GM21360 (cell line): ENCODE measurements around the gene PARP3.
"Not testable (repeated sequence)": the region's sequence is repeated elsewhere in the genome, so short reads cannot be mapped to it uniquely, and the experiment has no call there.

ENCODE experiments used
- ATAC-seq: cut with Tn5 transposase; IDR thresholded peaks from one replicate; pipeline ENCODE4 v1.9.1; 2021; ENCODE audit warnings: mild to moderate bottlenecking, moderate library complexity; ENCODE audit not compliant: unreplicated experiment

Gene PARP3

DNA sequence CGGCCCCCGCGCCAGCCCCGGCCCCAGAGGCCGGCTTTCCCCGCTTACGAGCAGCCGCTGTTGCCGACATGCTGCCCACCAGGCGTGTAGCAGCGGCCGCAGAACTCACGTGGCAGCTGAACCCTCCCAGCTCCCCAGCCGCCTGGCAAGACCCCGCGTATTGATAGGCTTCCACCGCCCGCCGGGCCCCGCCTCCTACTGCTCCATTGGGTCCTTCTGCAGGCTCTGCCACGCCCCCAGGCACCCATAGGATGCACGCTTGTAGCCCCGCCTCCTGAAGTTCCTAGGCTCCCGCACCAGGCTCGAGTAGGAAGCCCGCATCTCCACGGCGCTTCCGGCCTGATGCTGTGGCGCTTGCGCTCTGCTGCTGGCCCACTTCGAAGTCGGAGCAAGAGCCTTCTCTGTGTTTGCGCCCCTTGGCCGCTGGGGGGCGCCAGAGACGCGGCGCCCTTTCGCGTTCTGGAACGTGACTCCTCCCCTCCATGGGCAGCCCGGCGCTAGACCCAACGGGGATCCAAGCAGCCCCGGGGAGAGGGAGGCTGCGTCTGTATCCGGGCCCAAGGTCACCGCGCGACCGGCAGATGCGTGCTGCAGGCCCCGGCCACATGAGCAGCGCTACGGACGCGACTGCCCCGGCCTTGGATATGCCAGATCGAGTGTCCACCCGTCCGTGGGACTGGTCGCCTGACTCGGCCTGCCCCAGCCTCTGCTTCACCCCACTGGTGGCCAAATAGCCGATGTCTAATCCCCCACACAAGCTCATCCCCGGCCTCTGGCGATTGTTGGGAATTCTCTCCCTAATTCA is at the start of gene PARP3, which contains the start of gene RRP9:
TSS of gene PARP3 (plus strand) at position 566 of the 805 bp plus-strand sequence. CDS start 993 bp downstream, outside the sequence.
TSS of gene RRP9 (minus strand) at position 107 of the 805 bp plus-strand sequence. CDS start at position 70, 37 bp downstream.
- peak; percentile 88 for ATAC-seq

DNA sequence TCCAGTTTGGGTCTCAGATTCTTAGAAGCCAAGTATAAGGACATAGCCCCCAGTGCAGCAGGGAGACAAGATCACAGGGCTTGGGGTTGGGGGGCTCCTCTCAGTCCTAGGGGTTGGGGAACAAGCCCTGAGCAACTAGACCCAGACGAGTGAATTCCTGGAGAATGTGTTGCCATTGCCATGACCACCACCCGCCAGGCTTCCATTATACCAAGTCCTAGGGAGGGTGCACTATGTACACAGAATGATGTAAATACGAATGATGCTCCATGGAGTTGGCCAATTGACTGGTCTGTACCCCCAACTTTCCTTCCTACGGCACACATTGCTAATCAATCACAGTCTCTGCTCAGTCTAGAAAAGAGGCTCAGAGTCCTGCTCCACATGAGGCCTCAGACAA is 47.8 kb upstream of the PARP3 start:
- ATAC-seq: no peak

DNA sequence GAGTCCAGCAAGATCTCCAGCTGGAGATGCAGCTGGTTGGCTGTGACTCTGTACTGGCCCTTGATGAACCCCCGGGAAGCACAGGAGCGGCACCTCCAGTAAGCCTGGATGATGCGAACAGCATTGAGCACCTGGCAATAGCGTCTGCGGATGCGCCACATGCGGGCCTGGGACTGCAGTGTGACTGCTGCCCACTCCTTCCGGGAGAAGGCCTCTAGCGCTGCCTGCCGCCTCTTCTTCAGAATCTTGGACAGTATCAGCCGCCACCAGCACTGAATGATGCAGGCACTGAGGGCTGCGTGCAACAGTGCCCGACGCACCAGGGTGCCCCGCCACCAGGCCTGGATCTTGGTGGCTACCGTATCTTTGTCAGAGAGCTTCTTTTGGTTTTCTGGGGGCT is 47.2 kb upstream of the PARP3 start:
- ATAC-seq: no peak

DNA sequence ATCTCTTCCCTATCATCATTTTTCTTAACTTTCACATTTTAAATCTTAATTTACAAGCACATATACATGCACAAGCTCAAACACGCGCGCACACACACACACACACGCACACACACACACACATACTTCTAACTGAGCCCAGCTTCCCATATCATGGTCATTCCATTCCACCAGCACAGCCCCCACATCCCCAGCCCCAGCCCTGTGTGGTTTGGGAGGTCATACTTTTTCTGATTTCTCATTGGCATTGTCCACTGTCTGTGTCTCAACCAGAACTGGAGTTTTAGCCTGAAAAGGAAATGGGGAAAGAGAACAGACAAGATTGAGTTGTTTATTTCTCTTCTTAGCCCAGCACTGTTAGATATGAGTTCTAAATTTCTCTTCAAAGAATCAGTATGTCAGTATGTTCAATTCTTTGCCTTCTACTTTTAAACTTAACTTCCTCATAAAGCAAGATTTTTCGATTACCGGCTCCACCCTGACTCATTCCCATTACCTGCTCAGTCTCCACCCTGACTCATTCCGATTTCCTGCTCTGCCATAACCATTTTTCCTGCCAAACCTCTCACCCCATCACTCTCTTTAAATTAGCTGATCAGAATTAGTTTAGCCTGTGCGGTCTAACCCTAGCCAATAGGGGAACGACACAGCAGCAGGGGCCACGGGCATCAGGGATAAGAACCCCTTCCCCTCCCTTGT is 45.4 kb upstream of the PARP3 start:
- no peak for ATAC-seq

DNA sequence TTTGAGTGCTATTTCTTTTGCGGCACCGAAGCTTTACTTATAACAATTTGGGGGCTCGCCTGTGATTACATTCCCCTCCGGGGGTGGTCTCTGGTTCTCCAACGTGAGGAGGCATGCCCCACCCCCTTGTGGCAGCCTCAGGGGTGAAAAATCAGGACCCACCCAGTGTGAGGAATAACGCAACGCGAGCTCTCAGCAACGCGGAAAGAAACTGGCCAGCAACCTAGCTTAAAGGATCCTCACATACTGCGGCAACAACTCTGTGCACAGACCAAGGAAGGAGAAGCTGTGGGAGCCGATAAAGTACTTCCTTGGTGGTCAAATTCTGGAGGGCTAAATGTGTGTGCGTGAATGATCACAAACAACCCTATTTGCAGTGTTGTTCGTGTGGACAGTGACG is 44.8 kb upstream of the PARP3 start:
- no peak for ATAC-seq

DNA sequence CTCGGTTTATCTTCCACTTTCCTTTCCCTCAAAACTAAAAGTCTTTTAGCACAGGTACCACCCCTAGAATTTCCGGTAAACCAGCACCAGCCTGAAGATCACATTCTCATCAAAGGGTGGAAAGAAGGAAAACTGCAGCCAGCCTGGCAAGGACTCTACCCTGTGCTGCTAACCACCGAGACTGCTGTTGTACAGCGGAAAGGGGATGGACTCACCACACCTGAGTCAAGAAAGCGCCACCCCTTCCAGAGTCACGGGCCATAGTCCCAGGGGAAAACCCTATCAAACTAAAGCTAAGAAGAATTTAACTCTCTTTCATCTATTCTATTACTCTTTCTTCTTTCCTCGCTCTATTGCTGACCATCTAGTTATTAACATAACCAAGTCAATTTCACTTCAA is 42.1 kb upstream of the PARP3 start:
- ATAC-seq: not testable (repeated sequence)

DNA sequence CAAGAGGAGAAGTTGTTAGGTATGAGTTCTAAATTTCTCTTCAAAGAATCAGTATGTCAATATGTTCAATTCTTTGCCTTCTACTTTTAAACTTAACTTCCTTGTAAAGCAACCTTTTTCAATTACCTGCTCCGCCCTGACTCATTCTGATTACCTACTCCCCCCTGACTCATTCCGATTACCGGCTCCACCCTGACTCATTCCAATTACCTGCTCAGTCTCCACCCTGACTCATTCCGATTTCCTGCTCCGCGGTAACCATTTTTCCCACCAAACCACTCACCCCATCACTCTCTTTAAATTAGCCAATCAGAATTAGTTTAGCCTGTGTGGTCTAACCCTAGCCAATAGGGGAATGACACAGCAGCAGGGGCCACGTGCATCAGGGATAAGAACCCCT is 39.8 kb upstream of the PARP3 start:
- not testable (repeated sequence) for ATAC-seq

DNA sequence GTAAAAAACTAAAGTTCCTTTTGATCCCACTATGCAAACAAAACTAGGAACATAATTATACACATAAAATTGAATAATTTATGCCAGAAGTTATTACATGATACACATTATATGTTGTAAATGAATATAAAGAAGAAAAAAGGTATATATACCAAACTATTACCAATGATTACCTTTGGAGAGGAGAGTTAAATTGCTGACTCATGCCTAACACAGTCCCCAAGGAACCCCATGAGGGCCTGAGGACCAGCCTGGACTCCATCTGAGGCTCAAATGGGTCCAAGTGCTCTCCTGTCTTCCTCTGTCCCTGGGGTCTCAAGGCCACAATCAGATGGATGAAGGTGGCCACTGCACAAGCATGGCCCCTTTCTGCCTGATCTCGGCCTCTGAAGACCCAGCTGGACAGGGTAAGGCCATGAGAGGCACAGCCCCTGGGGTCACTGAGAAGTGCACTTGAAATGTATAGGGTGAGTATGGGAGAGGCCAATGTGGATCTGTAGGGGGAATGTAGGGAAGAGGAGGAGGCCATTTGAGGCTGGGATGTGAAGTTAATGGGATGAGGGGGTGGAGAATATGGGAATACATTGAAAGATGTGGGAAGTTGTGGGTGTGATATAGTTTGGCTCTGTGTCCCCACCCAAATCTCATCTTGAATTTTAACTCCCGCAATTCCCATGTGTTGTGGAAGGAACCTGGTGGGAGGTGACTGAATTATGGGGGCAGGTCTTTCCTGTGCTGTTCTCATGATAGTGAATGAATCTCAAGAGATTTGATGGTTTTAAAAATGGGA is 37.9 kb upstream of the PARP3 start:
- no peak for ATAC-seq

DNA sequence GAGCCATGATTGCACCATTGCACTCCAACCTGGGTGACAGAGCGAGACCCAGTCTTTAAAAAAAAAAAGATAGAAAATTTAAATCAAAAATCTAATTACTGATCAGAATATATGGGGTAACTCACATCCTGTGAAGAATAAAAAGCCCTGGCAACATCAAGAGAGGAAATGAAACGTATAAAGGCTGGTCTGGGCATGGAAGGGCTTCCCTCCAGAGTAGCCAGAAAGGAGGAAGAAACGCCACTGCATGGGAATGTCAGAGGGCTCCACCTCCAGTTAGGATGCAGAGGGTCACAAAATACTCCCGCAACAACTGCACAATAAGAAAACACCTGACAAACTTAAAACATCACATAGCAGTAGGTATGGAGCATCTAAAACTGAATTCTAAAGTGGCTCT is 34.1 kb upstream of the PARP3 start:
- no peak for ATAC-seq

DNA sequence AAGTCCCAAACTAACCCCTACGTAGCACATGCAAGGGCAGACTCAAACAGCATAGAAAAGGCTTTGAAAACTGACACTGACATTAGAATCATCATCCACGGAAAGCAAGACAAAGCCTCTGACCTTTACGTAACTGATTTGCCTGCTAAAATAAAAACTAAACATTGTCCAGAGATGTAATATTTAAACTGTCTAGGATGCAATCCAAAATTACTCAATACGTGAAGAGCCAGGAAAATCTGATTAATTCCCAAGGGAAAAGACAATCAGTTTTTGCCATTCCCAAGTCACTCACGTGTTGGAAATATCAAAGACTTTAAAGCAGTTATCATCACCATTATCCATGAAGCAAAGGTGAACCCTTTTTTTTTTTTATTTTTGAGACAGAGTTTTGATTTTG is 25.7 kb upstream of the PARP3 start:
- no peak for ATAC-seq

DNA sequence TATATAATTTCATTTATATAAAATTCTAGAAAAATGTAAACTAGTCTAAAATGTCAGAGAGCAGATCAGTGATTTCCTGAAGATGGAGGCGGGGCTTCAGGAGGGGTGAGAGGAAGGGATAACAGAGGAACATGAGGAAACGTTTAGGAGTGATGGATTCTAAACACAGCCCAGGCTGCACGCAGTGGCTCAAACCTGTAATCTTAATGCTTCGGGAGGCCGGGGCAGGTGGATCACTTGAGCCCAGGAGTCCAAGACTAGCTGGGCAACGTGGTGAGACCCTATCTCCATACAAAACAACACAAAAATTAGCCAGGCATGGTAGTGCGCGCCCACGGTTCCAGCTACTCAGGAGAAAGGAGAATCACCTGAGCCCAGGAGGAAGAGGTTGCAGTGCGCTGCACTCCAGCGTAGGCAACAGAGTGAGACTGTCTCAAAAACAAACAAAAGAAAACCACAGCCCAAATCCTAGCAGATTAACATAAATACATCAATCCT is 21.0 kb upstream of the PARP3 start:
- no peak for ATAC-seq

DNA sequence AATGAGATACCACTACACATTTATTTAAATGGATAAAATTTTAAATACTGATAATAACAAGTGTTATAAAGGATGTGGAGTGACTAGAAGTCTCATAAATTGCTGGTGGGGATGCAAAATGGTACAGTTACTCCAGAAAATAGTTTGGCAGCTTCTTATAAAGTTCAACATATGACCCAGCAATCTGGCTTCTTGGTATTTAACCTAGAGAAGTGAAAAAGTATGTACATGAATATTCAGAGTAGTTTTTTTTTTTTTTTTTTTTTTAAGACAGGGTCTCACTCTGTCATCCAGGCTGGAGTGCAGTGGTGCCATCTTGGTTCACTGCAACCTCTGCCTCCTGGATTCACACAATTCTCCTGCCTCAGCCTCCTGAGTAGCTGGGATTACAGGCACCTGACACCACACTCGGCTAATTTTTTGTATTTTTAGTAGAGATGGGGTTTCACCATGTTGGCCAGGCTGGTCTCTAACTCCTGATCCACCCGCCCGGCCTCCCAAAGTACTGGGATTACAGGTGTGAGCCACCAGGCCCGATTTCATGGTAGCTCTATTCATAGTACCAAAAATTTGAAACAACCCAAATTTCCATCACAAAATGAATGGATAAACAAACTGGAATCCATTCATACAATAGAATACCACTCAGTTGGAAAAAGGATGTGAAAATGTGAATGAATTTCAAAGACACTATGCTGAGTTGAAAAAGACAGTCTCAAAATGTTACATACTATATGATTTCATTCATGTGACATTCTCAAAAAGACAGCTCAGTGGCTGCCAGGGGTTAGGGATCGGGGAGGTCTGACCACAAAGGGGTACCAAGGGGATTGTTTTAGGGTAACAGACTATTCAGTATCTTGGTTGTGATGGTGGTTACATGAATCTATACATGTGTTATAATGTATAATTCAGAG is 14.8 kb upstream of the PARP3 start:
- no peak for ATAC-seq

DNA sequence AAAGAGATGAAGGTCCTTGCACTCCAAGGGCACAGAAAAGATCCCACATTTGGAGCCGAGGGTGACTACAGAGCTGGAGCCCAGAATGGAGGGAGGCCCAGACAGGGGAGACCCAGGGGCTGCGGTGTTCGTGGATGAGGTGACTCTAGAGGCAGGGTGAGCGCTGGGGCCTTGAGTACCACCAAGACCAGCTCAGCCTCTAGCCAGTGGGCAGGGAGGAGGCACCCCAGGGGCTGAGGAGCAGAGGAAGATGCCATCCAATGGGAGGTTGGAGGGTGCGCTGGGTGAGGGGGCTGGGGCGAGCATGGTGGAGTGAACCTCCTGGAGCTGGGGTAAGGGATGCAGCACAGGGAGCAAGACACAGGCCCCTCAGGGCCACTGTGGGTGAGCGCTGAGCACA is 13.7 kb upstream of the PARP3 start:
- no peak for ATAC-seq

DNA sequence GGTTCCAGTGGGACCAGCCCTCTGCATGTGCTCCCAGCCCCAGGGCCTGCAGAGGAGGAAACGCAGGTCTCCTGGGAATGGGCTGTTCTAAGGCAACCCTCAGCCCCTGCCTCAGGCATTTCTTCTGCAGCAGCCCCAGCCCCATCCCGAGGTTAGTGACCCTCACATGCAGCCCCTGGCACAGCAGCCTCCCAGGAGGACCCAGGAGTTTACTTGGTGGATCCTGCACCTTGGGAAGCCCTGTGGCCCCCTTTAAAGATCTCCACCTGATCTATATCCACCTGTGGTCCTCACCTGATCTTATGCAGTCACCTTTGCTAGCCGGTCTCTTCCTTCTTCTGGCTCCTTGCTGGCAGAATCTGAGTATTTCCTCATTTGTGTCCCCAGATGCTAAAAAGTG is 13.2 kb upstream of the PARP3 start:
- not testable (repeated sequence) for ATAC-seq

DNA sequence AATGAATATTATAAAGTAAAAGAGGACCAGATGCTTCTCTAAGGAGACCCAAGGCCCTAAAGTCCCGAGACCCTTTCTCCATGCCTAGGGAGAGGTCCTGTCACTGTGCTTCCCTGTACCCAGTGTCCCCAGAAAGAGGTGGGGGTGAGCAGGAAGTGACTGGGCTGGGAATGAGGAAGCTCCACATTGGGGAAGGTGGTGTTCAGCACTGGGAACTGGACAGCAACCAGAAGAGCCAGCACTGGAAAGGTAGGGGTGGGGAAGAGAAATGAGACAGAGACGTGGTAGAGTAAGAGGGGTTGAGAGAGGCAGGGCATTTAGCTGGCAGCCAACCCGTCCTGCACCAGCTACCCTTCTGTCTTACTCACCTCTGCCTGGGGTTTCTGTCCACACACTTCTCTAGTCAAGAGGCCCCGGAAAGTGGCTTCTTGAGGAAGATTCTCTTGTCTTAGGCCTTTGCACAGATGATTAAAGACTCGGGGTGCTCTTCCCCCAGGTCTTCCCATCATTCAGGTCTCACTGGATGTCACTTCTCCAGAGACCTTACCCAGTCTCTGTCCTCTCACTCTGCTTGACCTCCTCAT is 12.7 kb upstream of the PARP3 start:
- ATAC-seq: no peak

DNA sequence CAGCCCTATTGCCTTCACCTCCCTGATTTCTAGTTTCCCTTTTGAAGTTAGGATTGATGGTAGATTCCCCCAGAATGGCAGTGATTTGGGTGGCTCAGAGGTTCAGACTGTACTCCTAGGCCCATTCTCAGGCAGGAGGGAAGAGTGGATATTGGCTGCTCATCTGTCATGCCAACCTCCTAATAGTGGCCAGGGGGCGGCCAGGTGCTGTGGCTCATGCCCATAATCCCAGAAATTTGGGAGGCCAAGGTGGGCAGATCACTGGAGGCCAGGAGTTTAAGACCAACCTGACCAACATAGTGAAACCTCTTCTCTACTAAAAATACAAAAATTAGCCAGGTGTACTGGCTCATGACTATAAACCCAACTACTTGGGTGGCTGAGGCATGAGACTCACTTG is 11.7 kb upstream of the PARP3 start:
- no peak for ATAC-seq

DNA sequence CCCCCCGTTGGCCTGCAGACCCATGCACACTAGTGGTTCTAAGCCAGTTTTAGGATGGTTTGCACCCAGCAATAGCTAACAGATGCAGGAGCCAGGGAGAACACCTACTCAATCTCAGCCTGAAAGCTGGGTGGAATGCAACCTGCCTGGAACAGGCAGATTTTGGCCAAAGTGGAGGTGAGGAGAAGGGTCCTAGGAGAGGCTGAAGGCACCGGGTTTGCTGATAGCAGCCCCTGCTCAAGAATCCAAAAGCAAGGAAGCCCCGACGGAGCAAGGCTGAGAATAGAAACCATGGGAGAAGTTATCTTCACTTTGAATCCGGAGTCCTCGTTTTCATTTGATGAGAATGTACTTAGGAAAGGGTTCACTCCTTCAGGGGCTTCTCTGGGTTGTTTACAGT is 10.4 kb upstream of the PARP3 start:
- no peak for ATAC-seq

DNA sequence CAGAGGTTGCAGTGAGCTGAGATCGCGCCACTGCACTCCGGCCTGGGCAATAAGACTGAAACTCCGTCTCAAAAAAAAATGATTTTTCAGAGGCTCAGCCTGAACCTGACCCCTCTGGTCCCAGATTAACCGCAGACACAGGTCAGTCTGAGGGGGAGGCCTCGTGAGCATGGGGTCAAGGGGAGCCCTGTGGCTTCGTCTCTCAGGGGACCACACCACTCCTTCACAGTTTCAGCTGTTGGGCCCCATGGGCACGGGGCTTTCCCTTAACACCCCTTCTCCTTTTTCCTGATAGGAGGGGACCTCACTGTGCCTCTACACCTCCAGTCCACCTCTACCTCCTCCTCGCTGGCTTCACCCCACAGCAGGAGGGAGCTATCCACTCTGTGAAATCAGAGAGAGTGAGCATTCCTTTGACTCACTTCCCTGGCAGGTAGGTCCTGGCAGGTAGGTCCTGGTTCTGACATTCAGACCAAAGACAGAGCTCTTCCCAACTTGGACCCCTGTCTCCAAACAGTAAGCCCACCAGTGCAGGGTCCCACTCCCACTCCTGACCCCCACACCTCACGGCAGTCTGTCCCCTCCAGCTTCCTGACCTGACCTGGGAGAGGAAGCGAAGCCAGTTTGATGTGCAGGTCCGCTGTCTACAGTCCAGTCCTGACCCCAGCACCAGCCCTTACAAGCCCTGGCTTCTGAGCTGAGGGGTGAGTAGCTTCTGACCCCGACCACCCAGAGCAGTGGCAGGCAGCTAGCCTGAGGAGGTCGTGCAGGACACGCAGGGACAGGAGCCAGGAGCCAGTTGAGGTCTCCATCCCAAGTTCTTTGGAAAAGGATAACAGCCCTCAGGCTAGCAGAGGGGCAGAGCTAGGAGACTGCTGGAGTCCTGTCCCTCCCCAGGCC is 9.4 kb upstream of the PARP3 start:
- no peak for ATAC-seq
